Tibial artery (tissue), 4 donors: ENCODE results near the gene CRY2.

ENCODE experiments used
- DNase-seq, 2 donors: peaks; one replicate each; pipeline ENCODE4 v3.0.0-alpha.2; 2019
- H3K27ac ChIP-seq, 2 donors: fragments of 200-600 bp; sonication (generic) in 1 of 2; 1 replicate in 1 of 2; 2 replicates in 1 of 2; pipeline ENCODE4 v1.5.1; 2018 to 2019; ENCODE audit warnings: mild to moderate bottlenecking in 1 of 2
- H3K27me3 ChIP-seq, 2 donors: fragments of 200-600 bp; sonication (generic) in 1 of 2; one replicate each; pipeline versions ENCODE4 v1.5.1 to v1.6.0; 2016 to 2019
- H3K36me3 ChIP-seq, 3 donors: fragments of 200-600 bp; sonication (generic) in 2 of 3; one replicate each; pipeline ENCODE4 v1.5.1; 2016 to 2019; ENCODE audit warnings: mild to moderate bottlenecking in 2 of 3
- H3K4me1 ChIP-seq, 4 donors: fragments of 200-600 bp; sonication (generic) in 2 of 4; 1 replicate in 3 of 4; 2 replicates in 1 of 4; pipeline ENCODE4 v1.5.1; 2016 to 2019
- H3K4me3 ChIP-seq, 2 donors: fragments of 200-600 bp; sonication (generic) in 1 of 2; 1 replicate in 1 of 2; 2 replicates in 1 of 2; pipeline ENCODE4 v1.5.1; 2018 to 2019; ENCODE audit warnings: mild to moderate bottlenecking in 2 of 2
- H3K9me3 ChIP-seq, 3 donors: fragments of 200-600 bp; sonication (generic) in 1 of 3; one replicate each; pipeline ENCODE4 v1.5.1; 2016 to 2019
- intact Hi-C: fragments of 100-400 bp; cut with DNase I; formaldehyde crosslinking; loops from one replicate; pipeline ENCODE4 v1.15.0; 2023; ENCODE audit warnings: low total_unique reads
- TF ChIP-seq, protein P1 (sequence below), 2 experiments: fragments of 200-600 bp in 1 of 2; fragments of 450-650 bp in 1 of 2; IDR thresholded peaks; one replicate each; pipeline ENCODE4 v1.5.1; 2017 to 2019; ENCODE audit warnings: antibody characterized with exemption in 2 of 2, mild to moderate bottlenecking in 1 of 2, moderate library complexity in 1 of 2

CRY2 gene

DNA sequence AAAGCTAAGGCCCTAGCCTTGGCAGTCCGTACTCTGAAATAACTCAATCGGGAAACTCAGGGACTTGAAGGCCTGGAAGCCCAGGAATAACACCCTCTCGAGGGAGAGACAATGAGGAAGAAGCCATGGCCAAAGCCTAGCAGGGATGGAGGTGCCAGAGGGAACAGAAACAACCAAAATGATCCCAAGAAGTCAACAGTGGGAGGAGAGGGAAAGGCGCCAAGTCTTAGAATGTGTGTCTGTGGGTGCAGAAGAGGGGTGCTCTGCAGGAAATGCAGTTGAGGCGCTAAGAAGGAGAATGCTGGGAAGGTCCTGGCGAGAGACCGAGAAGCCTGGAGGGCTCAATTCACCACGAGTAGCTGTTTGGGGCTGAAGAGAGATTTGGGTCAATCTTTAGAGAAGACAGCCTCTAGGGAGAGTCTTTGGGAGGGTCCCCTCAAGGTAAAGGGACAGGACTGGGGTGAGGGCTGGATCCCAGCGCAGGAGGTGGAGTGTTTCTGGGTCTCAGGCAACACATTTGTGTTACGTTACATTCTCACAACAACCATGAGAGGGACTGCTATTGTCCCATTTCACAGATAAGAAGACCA is 37.4 kb downstream of the CRY2 start:
- H3K36me3 ChIP-seq, result peaks cover 18 to 32% (median 32%) of the 10 kb centered on the region in 3 donors

DNA sequence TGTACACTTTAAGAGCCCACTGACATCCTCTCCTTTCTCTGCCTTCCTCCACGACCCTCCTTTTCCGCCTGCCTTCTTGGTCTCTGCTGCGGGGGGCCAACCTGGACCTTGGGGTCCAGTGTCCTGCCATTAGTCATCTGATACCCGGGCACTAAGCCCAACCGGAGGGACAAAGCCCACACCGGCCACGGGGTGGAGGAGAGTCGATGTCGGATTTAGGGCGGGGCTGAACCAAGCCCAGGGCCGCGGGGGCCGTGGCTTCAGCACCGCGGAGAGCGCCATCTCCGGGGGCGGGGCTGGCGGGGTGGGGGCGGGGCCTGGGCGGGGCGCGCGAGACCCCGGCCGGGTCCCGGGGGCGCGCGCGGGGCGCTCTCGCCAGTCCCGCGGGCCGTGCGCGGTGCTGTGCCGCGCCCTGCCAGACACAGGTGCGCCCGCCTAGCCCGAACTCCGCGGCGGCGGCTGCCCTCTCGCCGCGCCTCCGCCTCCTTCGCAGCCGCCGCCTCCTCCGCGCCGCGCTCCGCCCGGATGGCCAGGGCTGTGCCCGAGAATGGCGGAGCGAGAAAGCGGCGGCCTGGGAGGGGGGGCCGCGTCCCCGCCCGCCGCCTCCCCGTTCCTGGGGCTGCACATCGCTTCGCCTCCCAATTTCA is 38.1 kb downstream of the CRY2 start, which contains the start of gene MAPK8IP1:
TSS of gene MAPK8IP1 (plus strand) at position 378 of the 647 bp plus-strand sequence. CDS start at position 548, 170 bp downstream.
- peaks cover 0 to 12% (median 7%) of the 10 kb centered on the region in 4 donors for H3K4me1 ChIP-seq
- TF ChIP-seq, protein P1, sequence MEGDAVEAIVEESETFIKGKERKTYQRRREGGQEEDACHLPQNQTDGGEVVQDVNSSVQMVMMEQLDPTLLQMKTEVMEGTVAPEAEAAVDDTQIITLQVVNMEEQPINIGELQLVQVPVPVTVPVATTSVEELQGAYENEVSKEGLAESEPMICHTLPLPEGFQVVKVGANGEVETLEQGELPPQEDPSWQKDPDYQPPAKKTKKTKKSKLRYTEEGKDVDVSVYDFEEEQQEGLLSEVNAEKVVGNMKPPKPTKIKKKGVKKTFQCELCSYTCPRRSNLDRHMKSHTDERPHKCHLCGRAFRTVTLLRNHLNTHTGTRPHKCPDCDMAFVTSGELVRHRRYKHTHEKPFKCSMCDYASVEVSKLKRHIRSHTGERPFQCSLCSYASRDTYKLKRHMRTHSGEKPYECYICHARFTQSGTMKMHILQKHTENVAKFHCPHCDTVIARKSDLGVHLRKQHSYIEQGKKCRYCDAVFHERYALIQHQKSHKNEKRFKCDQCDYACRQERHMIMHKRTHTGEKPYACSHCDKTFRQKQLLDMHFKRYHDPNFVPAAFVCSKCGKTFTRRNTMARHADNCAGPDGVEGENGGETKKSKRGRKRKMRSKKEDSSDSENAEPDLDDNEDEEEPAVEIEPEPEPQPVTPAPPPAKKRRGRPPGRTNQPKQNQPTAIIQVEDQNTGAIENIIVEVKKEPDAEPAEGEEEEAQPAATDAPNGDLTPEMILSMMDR (IDR thresholded peaks at IDR 0.05), result no peak
- intact Hi-C loops, result no loop called here
- H3K4me3 ChIP-seq, result peak within 1 kb of the TSS; percentile 43 to 60
- H3K27ac ChIP-seq, result no peak within 1 kb of the TSS
- H3K9me3 ChIP-seq, result no peaks in the 10 kb centered on the region
- no peak for DNase-seq
- no peaks in the 10 kb centered on the region for H3K27me3 ChIP-seq
- peaks cover 17 to 26% (median 24%) of the 10 kb centered on the region in 3 donors for H3K36me3 ChIP-seq

More for the DNA sequence above, 37.4 kb downstream of the CRY2 start:
- TF ChIP-seq, protein P1 (IDR thresholded peaks at IDR 0.05), result no peak
- intact Hi-C loops, result no loop called here
- DNase-seq, result no peak
- no peak overlapping the region for H3K27ac ChIP-seq
- H3K27me3 ChIP-seq, result no peaks in the 10 kb centered on the region
- H3K4me1 ChIP-seq, result peaks cover 0 to 12% (median 7%) of the 10 kb centered on the region in 4 donors
- H3K4me3 ChIP-seq, result no peak overlapping the region
- H3K9me3 ChIP-seq, result no peaks in the 10 kb centered on the region

DNA sequence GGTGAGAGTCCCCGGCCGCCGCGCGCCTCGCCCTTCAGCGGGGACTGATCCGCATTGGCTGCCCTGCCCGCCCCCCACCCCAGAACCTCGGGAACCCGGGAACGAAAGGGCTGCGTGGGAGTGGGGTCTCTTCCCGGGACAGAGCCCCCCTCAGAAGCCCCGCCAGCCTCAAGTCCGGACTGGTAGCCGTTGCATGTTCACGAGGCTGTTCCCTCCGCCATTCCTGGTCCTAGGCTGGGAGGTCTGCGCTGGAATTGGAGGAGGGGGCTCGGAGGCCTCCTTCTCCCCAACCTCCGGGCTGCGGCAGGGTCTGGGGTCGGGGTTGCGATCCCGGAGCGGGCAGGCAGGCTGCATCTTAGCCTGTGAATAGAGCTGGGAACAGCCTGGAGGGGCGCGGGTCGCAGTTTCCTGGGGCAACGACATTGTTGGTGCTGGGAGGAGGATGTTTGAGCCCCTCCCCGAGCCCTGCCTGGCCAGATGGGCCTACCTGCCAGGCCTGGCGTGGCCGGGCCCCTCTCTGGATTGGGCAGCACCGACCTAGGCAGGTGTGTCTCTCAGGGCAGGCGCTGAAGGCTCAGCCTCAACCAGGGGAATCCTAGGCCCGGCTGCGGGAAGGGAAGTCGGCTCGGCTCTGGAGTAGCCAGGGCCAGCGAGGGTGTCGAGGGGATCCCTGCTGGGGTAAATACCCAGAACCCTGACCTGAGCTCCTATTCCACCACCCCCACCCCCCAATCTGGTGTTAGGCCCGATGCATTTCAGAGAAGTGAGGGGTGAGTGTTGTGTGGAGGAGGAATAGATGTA is 38.8 kb downstream of the CRY2 start:
- Histone ChIP-seq H3K27ac (no peak overlapping the region), H3K4me1 (peaks cover 0 to 12% (median 7%) of the 10 kb centered on the region in 4 donors), H3K27me3 (no peaks in the 10 kb centered on the region), H3K4me3 (peak overlapping the region; percentile 43 to 60), H3K9me3 (no peaks in the 10 kb centered on the region), H3K36me3 (peaks cover 9 to 19% (median 17%) of the 10 kb centered on the region in 3 donors)
- intact Hi-C loops, result no loop called here
- DNase-seq, result no peak
- TF ChIP-seq, protein P1 (IDR thresholded peaks at IDR 0.05), result no peak

DNA sequence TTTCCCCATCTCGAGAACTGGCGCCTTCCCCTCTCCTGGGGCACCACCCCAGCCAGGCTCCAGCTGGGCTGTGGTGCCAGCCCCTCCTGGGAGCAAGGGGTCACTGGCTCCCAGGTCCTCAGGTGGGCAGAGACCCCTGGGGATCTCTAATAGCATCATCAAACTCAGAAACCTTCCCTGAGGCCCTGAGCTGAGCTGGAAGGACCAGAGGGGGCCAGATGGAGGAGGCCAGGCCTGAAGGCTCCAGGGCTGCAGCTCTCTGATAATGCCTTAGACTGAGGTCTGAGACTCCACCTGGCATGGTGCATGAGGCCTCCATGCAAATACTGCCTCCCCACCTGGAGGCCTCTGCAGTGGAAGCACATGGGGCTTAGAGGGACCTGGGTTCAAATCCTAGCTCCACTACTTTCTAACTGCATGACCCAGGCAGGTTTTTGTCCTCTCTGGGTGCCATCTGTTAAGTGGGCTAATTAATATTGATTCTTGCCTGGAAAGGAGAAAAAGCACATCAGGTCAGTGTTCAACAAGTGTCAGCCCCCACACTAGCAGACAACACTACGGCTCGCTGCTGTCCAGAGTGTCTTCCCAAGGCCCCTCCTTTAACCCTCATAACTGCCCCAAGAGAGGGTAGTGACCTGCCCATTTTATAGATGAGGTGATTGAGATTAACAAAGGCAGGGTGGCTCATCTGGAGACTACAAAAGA is 39.7 kb downstream of the CRY2 start:
- Histone ChIP-seq H3K27me3 (no peaks in the 10 kb centered on the region), H3K27ac (no peak overlapping the region), H3K4me1 (peaks cover 0 to 12% (median 7%) of the 10 kb centered on the region in 4 donors), H3K36me3 (peaks cover 2 to 10% (median 9%) of the 10 kb centered on the region in 3 donors), H3K4me3 (no peak overlapping the region), H3K9me3 (no peaks in the 10 kb centered on the region)
- TF ChIP-seq, protein P1 (IDR thresholded peaks at IDR 0.05), result no peak
- no peak for DNase-seq
- intact Hi-C loops, result no loop called here

DNA sequence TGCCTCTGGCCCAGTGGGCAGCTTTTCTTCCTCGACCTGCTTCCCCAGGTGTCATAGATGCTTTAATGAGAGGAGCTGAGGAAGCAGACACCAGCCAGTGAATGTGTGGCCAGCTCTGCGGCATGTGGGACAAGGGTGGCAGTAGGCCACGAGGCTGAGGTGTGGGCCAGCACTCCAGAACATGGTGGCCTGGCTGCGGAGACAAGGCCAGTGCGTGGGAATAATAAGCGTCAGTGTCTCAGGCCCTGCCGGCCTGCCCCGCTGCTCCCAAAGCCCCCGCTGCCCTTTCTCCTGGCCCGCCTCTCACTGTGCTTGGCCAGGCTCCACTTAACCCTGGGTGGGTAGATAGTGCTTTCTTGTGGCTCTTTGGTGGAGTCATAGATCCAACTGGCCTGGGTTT is 40.3 kb downstream of the CRY2 start:
- H3K4me3 ChIP-seq, result no peak overlapping the region
- DNase-seq, result no peak
- no peak overlapping the region for H3K27ac ChIP-seq
- H3K4me1 ChIP-seq, result peaks cover 0 to 12% (median 7%) of the 10 kb centered on the region in 4 donors
- H3K9me3 ChIP-seq, result no peaks in the 10 kb centered on the region
- intact Hi-C loops, result no loop called here
- peaks cover 0 to 3% of the 10 kb centered on the region in 2 donors for H3K27me3 ChIP-seq
- TF ChIP-seq, protein P1 (IDR thresholded peaks at IDR 0.05), result no peak
- peaks cover 0 to 4% (median 3%) of the 10 kb centered on the region in 3 donors for H3K36me3 ChIP-seq
